GM19043 (cell line): ENCODE results near the gene TRPV3.
"Not testable (repeated sequence)": the region's sequence is repeated elsewhere in the genome, so short reads cannot be mapped to it uniquely, and the experiment has no call there.

ENCODE experiments used
- ATAC-seq: cut with Tn5 transposase; IDR thresholded peaks from one replicate; pipeline ENCODE4 v1.9.1; 2021; ENCODE audit warnings: low read depth; ENCODE audit not compliant: unreplicated experiment

The TRPV3 gene

DNA sequence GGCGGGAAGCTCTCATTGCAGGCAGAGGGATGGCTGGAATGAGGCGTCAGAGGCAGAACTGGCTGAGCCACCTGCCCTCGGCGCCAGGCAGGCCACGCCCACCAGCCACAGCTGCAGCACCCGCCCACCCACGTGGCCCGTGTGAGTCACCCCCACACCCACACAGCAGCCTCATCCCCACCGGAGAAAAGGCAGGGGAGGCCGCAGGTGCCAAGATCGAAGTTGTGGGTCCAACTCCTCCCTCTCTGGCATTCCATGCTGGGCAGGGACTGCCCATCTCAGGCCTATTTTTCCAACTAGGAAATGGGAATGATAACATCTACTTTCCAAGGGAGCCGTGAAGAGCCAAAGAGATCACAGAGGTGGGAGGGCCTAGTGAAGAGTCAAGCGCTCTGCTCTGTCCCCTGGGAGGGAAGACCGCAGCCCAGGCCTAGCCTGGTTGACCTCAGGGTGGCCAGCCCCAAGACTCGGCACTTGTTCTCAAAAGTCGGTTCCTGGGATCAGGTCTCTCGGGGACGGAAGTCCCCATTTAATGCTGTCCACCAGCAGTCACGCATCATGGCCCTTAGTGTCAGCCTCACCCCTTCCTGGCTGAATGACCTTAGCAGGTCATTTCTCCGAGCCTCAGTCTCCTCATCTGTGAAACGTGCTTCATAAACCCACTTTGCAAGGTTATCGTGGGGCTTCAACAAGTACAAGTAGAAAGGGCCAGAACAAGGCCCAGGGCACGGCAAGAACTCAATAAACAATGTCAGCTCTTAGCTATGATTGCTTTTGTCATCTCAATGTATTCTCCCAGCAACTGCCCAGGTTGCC, at the start of gene TRPV3:
Gene TRPV3, minus strand, starts transcription at position 45 of the 816 bp plus-strand sequence. CDS start 2,962 bp downstream, outside the sequence.
- ATAC-seq = no peak

DNA sequence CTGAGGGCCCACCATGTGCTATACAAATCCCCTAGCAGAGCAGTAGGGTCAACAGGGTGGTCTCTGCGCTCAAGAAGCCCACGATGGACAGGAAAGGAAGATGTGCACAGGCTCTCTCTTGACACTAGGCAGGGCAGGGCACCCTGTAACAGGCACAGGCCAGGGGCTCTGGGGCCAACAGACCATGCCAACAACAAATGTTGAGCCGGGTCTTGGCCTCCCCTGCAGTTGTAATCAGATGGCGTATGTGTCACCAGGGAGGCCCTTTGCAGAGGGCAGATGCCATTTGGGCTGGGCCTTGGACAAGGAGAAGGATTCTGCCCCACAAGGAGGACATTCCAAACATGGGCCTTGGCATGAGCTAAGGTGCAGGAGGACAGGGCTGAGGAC, 46.3 kb upstream of the TRPV3 start:
- no peak for ATAC-seq

DNA sequence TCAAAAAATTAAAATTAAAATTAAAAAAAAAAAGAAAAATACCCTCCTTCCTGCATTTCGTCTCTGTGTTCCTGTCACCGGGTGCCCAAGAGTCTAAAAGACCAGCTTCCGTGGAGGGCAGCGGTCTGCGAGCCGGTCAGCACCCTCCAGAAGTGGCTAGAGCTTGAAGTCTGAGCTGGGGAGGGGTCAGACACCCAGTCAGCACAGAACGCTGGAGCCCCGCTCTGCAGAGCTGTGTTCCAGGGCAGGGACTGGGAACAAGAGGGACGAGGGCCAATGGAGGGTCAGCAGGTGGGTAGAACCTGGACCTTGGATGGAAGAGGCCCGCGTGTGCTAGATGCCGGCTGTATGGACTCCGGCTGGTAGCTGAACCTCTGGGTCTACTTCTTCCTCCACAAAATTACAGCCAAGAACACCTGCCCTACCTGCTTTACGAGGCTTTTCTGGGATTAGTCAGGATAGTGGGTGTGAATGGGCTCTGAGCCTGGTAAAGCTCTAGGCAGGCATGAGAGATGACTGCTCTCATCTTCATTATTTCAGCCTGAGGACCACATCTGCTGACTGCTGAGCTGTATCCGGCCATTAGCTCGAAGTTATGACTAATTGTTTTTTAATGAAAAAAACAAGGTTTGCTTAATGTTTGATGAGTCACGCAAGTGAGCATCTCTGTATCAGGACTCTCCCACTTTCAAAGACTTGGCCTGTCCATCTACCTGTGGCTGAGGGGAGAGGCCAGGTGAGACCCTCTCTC, 45.7 kb upstream of the TRPV3 start:
- no peak for ATAC-seq

DNA sequence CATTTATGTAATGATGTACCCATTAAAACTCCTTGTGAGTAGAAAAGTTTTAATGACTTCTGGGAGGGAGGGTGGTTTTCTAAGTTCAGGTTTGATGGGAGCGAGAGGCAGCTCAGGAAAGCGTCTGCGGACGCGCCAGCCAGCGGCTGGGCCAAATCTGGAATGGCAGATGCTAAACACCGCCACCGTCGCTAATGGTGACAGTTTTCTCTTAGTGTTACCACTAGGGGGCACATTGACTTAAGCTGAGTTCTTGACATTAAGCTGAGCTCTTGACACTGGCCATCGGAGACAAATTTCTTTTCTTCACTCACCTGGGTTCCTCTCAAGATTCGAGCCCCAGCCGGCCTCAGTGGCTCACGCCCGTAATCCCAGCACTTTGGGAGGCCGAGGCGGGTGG, 44.9 kb upstream of the TRPV3 start:
- no peak for ATAC-seq

DNA sequence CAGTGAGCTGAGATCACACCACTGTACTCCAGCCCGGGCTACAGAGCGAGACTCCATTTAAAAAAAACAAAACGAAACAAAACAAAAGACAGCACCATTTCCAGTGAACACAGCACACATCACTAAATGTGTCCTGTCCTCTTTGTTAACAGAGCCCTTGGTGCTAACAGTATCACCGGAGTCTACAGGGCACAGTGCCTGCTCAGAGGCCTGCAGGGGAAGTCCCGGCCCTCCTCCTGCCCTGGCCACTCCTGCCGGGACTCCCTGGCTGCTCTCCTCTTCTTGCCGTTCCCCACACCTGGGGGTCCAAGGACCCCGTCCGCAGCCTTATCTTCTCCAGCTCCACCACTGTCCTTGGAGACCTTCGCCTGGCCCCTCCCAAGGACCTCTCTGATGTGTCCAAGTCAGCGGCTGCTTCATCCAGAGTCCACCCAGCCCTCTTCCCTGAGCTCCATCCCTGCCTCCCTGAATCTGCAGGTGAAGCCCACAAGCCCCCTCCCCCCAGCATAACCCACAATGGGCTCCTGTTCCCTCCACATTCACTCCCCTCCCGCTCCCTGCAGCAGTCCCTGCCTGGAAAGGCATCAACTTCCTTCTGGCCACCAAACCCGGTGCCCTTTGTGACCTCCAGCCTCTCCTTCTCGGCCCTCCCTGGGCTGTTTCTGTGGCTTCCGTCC, 43.1 kb upstream of the TRPV3 start:
- no peak for ATAC-seq

DNA sequence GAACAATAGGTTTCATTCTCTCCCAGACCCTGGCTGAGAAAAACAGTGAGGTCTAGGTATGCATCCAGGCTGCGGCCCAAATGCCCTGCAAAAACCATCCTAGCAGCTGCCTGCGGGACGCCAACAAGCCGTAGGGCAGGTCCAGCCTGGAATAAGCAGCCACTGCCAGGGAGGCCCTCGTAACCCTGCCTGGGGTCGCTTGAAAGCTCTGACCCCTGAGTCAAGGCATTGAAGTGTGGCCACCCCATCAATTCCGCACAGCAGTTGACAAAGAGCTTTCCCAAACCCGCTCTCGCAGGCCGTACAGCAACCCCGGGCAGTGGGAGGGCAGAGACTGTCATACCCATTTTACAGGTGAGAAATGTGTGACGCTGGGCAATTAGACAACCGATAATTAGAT, 40.5 kb upstream of the TRPV3 start:
- ATAC-seq = no peak

DNA sequence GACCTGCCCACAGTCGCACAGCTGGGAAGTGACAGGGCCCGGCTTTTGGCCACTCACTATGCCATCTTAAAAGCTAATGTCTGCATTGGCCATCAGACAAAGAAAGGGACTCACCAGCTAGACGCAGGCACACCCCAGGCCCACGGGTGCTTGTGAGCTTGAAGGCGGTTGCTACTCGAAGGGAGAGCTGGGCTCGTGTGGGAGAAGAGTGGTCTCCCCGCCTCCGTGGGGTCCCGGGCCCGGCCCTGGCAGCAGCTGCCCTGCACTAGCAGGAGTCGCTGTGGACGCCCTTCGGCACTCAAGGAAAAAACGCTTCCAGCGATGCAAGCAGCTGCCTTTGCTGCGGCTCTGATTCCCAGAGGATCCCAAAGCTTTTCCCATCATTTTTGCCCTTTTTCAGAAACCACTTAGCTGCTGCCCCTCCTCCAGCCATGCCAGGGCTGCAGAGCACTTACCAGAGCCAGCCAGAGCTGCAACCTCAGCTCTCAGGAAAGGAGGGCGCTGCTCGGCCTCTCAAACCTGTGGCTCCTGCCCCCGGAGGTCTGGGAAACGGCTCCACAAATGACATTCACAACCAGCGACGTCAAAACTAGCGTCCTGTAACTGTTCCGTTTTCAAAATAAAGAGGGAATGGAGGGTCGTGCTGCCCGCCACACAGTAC, 39.3 kb upstream of the TRPV3 start:
- no peak for ATAC-seq

DNA sequence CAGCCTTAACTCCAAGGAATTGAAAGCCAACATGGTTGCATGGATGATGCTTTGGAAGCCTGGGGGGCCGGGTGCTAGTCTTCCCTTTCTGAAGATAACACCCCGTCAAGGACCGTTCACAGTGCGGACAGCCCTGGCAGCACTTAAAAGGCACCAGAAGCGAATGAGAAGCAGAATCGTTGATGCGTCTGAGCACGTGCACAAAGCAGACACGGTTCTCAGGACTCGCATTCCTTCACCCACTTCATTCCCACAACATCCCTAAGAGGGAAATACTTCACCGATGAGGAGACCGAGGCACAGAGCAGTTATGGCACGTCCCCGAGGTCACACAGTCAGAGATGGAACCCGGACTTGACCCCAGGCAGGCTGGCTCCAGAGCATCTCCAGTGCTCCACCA, 37.4 kb upstream of the TRPV3 start:
- ATAC-seq = no peak

DNA sequence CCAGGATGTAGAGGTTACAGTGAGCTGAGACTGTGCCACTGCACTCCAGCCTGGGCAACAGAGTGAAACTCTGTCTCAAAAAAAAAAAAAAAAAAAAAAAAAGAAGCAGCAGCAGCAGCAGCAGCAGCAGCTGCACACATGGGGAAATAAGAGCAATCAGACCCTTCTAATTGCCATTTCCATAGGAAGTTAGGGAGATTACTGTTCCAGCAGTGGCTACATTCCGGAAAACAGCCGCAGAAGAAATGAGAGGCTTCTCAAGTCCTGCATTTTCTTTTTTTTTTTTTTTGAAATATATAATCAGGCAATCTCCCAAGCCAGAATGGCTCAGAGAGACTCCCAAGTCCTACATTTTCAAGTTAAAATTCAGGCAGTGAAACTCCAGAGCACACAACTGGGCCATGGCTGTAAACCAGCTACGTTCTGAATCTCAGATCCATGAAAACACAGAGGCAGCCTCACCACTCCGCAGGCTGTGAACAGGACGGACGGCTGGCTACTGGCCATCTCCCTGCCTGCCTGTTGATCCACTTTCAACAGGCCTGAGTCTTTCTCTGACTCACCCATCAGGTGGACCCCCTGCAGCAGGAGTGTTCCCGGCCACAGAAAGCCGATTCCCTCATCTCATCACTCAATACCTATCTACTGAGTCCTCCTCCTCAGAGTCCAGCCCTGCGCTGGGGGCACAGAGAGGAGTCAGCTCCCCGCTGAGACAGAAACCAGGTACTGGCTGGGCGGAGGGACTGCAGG, 36.6 kb upstream of the TRPV3 start:
- ATAC-seq = no peak

DNA sequence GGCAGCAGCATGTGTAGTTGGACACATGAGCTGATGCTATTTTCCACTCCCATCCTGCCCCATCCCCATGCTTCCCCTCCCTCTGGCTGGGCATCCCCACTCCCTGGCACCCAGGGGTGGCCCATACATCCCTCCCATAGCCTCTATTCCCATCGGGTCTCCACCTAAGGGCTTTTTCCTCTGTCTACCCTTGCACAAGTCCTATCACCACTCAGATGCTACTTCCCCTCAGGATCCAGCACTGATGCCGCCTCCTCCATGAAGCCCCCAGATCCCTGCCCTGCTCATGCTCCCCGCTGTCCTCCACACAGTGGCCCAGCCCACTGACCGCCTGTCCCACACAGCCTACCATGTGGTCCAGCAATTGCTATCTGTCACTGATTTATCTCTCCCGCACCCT, 35.8 kb upstream of the TRPV3 start:
- no peak for ATAC-seq

DNA sequence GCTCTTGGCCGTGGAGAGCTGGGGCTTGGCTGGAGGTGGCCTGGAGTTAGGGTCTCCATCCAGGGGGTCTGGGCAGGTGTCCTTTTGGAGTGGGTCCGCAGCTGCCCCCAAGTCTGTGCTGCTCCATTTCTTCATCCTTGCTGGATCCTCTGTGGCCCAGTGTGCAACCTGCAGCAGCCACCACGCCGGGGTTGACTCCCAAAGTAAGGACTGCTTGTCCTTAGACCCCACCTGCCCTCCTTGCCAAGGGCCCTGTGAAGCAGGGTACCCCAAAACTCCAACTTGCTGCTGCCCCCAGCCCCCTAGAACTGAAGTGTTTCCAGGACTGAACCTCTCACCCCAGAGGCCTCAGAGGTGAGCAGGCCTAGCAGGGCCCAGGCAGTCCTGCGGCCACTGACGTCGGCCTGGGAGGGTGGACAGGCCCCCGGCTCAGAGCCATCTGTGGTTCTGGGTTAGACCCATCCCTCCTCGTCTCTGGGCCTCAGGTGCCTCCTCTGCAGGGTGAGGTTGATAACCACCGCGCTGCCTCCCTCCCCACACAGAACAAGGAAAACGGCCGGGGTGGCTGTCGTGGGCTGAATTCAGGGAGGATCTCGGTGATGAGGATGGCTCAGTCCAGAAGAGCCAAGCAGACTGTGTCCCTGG, 34.7 kb upstream of the TRPV3 start:
- no peak for ATAC-seq

DNA sequence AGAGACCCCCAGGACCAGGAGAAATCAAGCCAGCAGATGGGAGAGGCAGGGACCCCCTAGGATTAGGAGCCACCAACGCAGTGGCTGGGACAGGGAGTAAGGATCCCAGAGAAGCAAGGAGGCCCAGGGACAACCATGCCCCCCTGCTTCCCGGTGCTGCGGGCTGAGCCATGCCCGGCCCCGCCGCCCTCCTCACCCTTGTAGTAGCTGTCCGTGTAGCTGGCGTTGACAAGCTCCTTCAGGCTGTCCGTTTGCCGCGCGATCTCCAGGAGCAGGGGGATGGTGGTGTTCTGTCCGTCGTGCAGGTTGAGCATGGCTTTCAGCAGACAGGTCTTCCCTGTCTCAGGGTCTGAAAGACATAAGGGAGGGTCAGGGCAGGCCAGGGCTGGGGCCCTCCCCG, 33.2 kb upstream of the TRPV3 start:
- no peak for ATAC-seq

DNA sequence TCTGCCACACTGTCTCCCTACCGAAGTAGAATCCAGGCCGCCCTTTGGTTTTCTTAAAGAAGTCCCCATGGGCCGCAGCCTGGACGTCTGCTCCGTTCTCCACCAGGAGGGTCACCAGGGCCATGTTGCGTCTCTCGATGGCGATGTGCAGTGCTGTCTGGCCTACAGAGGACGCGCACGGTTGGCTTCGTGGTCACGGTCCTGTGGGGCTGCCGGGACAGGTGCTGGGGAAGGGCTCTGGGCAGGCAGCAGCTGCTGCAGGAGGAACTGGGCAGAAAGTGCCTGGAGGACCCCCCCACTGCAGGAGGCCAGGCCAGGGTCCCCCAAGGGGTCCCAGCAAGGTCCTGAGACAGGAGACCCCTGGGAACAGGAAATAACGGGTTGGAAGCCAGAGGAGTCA, 32.6 kb upstream of the TRPV3 start:
- ATAC-seq = no peak

DNA sequence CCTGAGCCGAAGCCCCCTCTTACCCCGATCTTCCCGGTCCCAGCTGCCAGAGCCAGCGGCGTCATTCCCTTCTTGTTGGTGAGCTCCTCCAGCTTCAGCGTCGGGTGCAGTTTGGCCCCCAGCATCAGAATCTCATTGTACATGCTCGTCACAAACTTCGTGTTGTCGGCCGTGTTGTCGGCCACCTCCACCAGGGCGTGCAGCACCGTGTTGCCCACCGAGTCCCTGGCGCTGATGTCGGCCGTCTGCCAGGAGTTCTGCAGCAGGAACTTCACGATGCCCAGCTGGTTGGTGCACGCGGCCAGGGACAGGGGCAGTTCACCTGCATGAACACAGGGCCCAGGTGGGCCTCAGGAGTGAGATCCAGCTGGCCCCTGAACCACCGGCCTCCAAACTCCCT, 32.2 kb upstream of the TRPV3 start:
- no peak for ATAC-seq

DNA sequence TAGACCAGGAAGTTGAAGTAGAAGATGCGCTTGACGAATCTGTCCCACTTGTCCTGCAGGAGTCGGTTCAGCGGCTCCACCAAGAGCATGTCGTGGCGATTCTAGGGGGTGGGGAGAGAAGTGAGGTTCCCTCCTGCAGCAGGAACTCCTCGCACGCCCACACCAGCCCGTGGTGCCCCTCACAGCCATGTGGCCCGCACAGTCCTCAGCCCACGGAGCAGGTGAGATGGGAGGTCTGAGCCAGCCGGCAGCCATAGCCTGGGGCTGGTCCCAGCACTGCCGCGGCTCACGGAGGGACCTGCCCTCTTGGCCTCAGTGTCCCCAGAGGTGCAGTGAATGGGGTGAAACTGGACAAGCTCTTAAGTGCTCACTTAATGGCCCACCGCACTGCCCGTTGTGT, 28.2 kb upstream of the TRPV3 start:
- no peak for ATAC-seq

DNA sequence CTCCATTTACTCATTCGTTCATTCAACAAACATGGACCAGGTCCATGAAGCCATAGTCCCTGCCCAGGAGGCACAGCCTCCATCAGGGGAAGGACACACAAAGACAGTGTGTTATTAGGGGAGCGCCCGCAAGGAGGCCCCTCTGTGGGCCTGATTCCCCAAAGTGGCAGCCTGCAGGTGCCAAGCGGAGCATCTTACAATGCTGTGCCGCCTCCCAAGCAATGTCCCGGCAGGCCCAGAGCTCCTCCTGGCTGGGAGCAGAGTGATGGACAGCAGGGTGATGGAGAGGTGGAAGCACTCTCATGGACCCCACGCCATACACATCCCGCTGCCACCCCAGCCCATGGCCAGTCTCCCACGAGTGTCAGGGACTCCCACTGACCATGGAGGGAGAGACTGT, 25.8 kb upstream of the TRPV3 start:
- no peak for ATAC-seq

DNA sequence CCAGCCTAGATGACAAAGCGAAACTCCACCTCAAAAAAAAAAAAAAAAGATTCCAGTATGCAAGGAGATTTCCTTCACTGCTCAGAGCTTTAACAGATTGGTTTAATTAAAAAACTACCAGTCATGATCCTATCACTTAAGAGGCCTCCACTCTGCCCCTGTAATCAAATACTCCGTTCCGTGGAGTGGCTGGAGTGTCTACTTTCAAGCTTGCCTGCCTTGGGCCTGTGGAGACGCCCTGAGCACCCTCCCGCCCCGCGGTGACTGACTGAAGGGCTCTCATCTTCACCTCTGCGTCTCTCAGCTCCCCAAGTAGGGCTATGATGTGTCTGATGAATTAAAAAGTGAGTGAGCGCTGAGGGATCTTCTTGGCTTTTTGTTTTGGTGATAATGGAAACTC, 25.3 kb upstream of the TRPV3 start:
- ATAC-seq = no peak

DNA sequence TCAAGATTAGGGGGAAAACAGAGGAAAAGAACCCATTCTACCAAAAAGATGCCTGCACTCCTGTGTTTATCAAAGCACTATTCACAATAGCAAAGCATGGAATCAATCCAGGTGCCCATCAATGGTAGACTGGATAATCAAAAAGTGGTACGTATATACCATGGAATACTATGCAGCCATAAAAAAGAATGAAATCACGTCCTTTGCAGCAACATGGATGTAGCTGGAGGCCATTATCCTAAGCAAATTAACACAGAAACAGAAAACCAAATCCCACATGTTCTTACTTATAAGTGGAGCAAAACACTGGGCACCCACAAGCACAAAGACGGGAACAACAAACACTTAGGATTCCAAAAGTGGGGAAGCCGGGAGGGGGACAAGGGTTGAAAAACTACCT, 21.1 kb upstream of the TRPV3 start:
- not testable (repeated sequence) for ATAC-seq

DNA sequence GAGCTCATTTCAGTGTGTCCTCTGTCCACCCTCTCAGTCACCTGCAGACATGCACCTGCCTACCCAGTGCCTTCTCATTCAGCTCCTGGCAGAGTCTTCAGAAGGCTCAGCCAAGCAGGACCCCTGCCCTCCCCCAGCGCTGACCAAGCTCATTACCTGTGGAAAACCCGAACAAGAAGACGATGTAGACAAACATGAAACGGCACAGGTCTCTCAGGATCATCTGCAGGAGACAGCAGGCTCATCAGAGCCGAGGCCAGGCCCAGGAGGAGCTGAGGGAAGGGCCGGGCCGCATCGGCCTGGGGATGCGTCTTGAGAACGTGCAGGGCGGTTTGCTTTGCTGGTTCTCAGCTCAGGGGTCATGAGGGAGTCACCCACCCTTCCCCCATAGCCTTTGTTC, 19.4 kb upstream of the TRPV3 start:
- no peak for ATAC-seq

DNA sequence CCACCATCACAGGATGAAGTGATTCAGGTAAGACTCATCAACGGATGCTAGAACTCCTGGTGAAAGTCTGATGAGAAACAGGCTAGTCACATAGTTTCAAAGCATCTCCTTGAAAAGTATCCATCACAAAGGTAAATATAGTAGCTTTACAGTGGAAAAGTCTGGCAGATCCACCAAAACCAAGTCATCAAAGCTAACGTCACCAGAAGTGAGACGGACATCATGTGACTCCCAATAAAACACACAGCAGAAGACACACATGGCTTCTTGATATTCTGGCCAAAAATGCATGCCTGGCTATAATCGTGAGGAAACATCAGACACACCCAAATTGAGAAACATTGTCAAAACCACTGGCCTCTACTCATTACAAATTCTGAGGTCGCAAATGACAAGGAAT, 17.9 kb upstream of the TRPV3 start:
- no peak for ATAC-seq
